ENCODE measurements around the gene SLC10A6.
"Not testable (repeated sequence)": the region's sequence is repeated elsewhere in the genome, so short reads cannot be mapped to it uniquely, and the experiment has no call there.

GRCh38 chr4:86875436-86875835, 26.3 kb upstream of the SLC10A6 start:
- TF ChIP-seq POLR2A, CTCF (IDR thresholded peaks at IDR 0.05): not testable (repeated sequence)

All from right lobe of liver (tissue), 4 donors.